GM21723 (cell line): Measurements from ENCODE around the gene OSBPL5.

Source experiments
- ATAC-seq: cut with Tn5 transposase; IDR thresholded peaks from one replicate; pipeline ENCODE4 v1.9.1; 2021; ENCODE audit warnings: mild to moderate bottlenecking, moderate library complexity; ENCODE audit not compliant: unreplicated experiment

OSBPL5 gene

DNA sequence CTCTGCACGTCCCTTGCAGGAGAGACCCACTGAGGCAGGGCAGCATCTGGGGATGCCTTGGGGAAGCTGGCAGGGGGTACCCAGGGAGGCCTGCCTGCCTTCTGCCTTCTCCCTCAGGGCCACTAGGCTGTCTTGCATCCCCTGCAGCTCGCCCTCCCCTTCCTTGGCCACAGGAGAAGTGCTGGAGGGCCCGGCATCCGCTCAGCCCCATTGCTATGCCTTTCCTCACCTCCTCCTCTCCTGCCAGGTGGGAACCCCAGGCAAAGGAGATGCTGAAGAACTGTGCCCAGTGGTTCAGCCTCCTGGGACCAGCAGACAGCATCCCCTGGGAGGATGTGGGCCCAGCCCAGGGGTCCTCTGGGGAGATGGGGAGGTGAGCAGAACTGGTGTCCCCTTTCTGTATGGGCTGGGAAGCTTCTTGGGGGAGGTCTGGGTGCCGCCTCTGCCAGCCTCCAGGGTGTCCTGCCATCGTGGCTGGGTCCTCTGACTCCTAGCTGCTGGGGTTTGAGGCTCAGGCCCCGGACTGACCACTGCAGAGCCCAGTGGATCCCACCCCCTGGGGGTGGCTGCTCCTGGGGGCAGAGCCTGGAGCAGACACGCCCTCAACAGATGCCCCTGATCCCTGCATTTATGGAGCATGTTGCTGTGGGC is 32.9 kb upstream of the OSBPL5 start:
- no peak for ATAC-seq

DNA sequence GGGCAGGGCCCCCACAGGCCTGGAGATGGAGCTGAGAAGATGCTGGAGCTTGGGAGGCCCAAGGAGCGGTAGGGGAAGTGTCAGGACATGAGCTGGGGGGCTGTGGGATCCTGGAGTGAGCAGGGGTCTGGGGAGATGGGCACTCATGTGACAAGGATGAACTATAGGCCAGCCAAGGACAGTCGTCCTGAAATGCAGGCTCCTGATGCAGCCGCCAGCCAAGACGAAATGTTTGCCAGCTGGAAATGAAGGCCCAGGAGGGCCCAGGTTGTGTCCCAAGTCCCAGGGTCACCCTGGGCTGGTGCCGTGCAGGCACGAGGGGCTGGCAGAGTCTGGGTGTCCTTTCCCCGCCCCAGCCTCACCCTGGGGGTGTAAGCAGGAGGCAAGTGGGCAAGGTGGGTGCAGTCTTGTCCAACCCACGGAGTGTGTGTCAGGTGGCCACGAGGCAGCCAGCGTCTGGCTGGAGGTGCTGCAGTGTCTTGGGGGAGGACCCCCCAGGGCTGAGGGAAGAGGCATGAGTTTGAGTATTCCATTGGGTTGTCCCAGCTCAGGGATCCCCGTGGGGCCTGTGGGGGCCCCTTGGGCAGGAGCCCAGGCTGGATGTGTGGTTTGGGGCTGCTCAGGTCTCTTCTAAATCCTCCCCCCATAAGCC is 32.1 kb upstream of the OSBPL5 start:
- no peak for ATAC-seq

DNA sequence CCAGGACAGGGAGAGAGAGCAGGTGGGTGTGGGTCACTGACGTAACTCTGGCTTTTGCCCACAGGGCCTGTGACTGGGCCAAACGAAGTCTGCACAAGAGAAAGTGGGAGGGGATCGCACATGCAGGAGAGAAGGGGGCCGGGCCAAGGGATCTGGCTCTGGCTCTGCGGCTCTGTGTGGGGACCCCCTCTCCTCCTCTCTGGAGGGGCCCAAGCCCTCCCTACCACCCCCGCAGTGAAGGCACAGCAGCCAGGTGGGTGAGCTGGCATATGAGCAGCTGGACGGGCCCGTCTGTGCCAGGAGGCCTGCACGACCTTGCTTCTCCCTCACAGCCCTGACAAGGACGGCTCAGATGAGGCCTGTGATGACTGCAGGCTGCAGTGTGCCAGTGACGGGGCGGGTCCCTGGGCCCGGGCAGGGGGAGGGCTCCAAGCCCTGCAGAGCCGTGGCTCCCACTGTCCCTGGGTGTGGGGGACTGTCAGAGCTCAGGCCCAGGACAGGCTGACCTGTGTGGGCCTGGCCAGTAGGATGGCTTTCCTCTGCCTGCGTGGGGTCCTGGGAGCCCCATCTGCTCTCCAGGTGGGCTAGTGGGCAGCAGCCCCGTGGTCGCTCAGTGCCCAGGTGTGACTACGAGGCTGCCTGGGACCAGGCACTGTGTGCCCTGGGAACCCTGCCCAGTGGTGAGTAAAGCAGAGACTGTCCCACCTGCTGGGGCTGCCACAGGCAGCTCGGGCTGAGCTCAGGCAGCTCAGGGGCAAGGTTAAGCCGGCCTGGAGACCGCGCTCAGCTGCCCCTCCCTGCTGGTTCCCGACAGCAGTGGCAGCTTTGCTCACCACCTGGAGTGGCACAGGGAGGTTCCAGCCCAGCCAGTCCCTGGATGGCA is 31.3 kb upstream of the OSBPL5 start:
- no peak for ATAC-seq

DNA sequence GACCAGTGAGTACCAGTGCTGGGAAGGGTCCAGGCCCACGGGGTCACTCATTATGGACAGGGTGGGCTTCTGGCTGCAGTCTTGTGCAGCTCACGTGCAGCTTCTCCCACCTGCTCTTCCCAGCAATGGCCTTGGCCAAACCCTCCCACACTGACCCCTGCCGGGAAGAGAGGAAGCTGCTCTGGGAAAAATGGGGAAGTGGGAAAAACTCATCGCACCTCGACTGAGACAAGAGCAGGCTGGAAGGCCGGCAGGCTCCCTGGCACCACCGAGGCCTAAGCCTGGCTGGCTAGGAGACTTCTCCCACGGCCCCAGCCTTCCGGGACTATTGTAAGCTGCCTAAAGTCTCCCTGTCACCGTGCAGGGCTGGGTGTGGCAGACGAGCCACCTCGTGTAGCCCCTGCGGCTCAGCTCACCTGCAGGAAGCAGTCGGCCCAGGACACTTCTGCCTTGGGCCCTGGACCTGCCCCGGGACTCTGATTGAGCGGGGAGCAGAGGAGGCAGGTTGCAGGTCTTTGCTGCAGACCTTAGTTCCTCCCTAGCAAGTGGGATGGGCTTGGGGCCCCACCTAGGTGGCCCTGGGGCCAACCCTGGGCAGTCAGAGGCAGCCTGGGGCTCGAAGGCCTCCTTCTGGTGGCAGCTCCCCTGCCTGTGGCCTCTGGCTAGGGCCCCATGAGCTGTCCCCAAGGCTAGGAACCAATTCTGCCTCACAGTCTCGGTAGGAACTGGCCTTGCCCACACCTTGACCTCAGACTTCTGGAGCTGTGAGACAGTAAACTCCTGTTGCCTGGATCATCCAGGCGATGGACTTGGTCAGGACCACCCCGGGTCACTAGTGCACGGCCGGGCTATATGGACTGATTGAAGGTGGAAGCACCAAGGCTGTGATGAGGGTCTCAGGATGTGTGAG is 30.4 kb upstream of the OSBPL5 start:
- ATAC-seq, result no peak

DNA sequence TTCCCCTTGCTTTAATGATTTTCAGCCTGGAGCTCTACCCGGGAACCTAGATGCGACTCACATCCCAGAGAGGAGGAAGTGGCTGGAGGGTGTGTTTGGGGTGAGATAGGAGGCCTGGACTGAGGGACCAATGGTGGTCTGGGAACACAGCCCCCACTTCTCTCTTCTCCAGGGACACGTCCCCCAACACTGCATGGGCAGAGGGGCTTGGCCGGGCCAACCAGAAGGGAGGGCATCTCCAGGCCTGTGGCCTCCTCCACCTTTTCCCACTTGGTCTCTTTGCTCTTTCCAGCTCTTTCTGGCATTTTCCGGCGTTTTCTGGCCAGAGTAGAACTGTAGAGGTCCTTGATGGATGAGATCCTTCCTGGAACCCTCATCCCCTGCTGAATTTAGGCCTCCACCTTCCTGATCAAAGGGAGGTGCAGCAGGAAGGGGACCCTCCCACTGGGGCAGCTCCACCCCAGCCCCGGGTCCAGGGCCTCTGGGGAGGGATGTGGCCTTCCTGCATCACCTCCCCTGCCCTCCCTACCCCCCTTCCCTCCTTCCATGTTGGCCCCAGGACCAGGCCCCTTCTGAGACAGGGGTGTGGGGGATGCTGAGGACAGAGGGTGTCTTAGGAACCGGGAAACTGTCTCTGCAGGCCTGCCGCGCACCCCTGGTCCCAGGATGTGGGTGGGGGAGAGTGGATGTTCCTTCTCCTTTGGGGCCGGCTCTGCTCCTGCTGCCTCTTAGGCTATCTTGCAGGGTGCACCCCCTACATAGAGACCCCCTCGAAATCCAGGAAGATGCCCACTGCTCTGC is 29.1 kb upstream of the OSBPL5 start:
- no peak for ATAC-seq

DNA sequence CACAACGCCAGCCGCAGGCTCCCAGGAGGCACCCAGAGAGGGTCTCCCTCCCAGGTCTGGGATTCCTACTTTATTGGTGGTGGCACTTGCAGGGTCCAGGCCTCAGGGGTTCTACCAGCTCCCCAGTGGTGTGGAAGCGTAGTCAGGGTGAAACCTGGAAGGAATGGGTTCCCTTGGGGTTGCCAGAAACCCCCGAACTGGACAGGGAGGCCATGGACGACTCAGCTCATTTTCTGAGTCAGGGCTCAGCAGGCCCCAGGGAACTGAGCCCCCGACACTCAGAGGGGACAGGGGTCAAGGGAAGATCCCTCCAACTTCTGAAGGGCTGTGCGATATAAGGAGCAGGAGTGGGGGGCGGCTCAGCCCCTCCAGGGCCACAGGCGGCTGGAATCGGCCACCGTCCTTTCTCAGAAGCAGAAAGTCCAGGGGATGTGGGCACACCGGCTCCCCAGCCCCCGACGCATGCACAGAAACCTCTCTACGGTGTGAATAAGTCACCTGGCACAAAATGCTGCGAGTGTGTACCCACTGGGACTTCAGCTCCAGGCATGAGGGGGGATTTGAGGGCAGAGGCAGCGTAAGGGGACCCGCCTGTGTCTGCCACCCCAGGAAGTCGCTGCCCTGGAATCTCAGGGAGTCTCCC is 28.4 kb upstream of the OSBPL5 start:
- no peak for ATAC-seq

DNA sequence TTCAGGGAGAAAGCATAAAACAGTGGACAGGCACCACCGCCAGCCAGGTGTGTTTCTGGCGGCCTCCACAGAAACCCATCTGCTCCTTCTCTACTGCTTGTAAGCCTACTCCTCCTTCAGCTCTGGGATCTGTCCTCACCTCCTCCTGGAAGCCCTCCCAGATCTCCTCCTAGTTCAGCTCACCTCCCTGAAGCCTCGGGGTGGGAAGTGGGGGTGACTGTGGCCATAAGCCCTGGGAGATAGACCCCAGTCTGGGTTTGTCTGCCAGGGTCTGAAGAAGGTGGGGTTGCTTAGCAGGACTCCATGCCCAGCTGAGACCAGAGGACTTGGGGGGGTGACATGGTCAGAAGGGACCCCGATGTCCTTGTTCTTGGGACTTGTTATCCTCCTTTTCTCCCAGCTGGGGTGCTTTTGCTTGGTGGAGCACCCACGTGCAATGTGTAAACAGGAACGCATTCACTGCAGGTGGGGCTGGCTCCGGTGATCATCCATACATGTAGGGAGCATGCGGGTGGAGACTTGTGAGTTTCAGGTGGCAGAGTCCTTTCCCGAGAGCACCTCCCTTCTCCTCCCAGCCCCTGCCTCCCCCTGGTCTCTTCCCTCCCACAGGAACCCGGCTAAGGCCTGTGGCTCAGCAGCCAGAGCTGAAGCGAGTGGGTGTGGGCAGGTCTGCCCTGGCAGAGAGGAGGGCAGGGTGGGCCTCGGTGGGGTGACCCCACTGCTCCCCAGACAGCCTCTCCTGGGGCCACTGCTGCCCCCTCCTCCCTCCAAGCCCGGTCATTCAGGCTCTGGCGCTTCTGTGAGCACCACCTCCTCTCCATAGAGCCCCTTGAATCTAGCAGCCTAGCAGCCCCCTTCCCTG is 27.6 kb upstream of the OSBPL5 start:
- ATAC-seq, result no peak

DNA sequence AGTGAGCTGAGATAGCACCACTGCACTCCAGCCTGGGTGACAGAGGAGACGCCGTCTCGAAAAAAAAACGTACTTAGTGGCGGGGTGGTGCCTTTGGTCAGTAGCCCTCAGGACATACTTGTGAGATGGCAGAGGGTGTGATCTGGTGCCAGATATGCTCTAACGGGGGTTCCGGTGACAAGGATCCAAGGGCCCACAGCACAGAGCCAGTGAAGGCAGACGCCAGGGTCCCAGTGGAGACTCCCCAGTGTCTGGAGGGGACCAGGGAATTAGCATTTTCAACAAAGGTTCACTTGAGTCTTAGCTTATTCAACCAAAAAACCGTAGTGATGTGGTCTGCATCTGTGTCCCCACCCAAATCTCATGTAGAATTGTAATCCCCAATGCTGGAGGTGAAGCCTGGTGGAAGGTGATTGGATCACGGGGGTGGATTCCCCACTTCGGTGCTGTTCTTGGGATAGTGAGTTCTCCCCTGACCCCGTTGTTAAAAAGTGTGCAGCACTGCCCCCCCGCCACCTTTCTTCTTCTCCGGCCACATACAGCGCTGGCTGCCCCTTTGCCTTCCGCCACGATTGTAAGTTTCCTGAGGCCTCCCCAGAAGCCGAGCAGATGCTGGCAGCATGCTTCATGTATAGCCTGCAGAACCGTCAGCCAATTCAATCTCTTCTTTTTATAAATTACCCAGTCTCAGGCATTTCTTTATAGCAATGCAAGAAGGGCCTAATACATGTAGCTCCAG is 26.6 kb upstream of the OSBPL5 start:
- no peak for ATAC-seq

DNA sequence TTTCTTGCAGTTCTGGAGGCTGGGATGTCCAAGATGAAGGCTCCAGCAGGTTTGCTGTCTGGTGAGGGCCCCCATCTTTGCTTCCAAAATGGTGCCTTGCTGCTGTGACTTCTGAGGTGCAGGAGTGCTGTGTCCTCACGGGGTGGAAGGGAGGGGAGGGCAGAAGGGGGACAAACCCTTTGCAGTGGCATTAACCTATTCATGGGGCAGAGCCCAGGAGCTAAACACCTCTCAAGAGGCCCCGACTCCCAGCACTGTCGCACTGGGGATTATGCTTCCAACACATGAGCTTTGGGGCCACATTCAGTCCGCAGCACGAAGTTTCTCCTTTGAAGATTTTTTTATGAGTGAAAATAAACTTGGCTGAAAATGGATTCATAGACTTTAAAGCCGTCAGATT is 25.5 kb upstream of the OSBPL5 start:
- no peak for ATAC-seq

DNA sequence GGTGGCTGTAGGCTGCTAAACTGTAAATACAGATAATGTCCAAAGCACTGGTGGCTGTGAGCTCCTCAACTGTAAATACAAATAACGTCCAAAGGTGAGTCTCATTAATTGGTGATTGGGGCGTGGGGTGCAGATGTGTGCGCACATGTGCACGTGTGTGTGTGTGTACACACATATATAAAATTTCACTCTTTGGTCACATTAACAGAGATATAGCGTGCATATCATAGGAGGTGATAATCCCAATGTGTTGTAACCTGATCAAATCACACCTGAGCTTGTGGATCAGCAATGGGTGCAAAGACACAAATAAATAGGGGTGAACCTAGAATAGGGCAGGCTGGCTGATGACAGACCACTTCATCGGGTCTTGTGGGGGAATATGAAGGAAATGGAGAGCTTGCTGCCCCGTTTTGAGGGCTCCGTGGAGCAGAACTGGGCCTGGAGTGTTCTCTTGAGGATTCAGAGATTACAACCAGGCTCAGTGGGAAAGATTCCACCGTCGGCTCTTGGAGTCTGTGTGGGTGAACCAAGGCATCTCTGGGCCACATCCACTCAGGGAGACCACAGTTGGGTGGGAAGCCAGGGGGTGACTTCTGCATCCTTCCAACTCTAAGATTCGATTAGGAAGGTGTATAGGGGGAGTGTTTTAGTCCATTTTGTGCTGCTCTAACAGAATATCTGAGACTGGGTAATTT is 24.9 kb upstream of the OSBPL5 start:
- no peak for ATAC-seq

DNA sequence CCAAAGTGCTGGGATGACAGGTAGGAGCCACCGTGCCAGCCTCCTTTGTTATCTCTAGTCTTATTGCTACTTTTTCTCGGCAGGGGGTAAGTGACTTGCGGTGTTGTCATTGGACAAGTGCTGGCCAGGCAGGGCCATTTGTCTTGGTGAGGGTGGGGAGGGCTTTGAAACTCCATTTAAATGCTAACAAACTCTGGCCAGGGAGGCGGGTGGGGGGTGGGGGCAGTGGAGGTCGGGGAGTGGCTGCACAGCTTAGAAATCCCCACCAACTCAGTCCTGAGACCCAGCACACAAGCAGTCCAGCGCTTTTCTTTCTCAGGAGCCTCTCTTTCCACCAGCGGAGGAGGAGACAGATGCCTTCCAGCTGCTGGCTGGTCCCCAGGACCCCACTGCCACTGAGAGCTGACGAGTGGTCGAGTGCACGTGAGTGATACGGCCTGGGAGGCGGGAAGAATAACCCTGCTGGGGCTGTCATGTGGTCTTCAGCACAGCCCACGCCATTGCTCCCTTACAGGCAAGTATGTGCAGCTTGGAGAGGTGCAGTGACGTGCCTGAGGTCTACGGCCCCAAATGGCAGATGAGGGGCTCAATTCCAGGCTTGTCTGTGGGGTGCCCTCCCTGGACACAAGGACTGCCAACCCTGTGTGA is 24.2 kb upstream of the OSBPL5 start:
- ATAC-seq, result no peak

DNA sequence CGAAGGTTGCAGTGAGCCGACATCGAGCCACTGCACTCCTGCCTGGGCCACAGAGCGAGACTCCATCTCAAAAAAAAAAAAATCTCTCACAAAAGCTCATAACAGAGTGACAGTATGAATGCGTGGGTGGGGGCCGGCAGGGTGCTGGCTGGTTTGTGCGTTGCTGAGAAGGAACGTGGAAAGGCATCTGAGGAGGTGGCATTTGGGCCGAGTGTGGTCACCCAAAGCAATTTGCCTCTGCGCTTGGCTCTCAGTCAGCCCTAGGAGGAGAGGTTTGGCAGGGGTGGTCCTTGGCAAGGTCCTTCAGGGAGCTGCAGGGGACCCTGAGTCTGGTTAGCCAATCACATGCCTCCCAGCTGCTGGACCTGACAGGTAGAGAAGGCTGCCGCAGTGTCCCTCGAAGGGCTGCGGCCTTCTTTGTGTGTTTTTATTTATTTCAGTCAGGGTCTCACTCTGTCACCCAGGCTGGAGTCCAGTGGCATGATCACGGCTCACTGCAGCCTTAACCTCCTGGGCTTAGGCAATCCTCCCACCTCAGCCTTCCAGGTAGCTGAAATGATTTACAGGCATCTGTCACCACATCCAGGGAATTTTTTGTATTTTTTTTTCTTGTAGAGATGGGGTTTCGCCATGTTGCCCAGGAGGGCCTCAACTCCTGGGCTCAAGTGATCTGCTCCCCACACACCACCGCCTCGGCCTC is 23.5 kb upstream of the OSBPL5 start:
- no peak for ATAC-seq

DNA sequence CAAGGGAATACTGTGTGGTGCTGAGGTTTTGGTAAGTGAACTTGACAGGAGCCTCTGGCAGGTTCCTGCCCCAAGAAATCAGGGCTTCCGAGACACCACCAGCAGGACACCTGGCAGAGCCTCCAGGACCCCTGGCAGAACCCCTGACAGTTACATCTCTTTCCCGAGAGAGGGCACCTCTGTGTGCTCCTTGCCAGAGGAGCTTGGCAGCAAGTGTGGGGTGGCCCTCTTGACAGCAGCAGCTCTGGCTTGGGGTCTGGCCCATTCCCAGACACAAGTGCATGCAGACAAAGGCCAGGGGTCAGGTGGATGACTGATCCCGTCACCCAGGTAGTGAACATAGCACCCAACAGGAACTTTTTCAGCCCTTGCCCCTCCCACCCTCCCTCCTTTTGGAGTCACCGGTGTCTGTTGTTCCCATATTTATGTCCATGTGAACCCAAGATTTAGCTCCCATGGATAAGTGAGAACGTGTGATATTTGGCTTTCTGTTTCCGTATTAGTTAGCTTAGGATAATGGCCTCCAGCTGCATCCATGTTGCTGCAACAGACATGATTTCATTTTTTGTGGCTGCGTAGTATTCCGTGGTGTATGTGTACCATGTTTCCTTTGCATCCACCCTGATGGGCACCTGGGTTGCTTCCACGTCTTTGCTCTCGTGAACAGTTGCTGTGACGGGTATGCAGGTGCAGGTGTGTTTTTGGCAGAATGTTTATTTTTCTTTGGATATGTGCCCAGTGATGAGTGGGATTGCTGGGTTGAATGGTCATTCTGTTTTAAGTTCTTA is 21.2 kb upstream of the OSBPL5 start:
- ATAC-seq, result no peak

DNA sequence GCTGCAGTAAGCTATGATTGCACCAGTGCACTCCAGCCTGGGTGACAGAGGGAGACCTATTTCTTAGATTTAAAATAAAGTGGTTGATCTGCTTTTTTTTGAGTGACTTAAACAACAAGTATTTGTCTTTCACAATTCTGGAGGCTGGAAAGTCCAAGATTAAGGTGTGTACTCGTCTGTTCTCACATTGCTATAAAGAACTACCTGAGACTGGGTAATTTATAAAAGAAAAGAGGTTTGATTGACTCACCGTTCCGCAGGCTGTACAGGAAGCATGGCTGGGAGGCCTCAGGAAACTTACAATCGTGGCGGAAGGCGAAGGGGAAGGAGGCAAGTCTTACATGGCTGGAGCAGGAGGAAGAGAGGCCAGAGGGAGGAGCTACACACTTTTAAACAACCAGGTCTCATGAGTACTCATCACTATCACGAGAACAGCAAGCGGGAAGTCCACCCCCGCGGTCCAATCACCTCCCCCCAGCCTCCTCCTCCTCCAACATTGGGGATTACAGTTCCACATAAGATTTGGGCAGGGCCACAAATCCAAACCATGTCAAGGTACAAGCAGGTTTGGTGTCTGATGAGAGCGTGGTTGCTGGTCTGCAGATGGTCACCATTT is 19.7 kb upstream of the OSBPL5 start:
- no peak for ATAC-seq

DNA sequence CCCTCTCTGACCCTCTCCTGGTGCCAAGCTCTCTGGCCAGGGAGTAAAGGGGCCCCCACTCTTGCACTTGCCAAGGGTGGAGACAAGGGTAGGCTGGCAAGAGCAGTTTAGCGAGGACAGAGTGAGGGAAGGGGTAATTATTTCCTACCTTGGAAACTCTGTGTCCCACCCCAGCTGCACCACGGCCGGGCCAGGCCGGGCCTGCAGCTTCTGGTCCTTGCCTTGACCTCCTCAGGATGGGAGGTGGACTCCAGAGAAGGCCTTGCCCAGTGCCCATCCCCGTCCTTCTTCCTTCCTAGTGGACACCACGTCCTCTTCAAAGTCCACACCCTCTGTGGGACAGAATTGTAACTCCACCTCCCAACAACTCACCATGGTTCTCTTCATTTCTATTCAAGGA is 18.4 kb upstream of the OSBPL5 start:
- no peak for ATAC-seq
